SK-N-SH (cell line): ENCODE measurements around the gene PICALM.

Experiments used
- RXRA ChIP-seq: IDR thresholded peaks from 2 replicates; pipeline ENCODE4 v1.4.0; 2012; ENCODE audit warnings: low read depth, mild to moderate bottlenecking, borderline replicate concordance
- TF ChIP-seq, protein P1 (sequence below): fragments of 200-600 bp; sonication (generic); IDR thresholded peaks from 2 replicates; pipeline ENCODE4 v1.6.1; 2017; ENCODE audit warnings: antibody characterized with exemption, mild to moderate bottlenecking, moderate library complexity
- TF ChIP-seq, protein P2 (sequence below): IDR thresholded peaks from 2 replicates; pipeline ENCODE4 v1.4.0; 2012; ENCODE audit warnings: low read depth, borderline replicate concordance

DNA sequence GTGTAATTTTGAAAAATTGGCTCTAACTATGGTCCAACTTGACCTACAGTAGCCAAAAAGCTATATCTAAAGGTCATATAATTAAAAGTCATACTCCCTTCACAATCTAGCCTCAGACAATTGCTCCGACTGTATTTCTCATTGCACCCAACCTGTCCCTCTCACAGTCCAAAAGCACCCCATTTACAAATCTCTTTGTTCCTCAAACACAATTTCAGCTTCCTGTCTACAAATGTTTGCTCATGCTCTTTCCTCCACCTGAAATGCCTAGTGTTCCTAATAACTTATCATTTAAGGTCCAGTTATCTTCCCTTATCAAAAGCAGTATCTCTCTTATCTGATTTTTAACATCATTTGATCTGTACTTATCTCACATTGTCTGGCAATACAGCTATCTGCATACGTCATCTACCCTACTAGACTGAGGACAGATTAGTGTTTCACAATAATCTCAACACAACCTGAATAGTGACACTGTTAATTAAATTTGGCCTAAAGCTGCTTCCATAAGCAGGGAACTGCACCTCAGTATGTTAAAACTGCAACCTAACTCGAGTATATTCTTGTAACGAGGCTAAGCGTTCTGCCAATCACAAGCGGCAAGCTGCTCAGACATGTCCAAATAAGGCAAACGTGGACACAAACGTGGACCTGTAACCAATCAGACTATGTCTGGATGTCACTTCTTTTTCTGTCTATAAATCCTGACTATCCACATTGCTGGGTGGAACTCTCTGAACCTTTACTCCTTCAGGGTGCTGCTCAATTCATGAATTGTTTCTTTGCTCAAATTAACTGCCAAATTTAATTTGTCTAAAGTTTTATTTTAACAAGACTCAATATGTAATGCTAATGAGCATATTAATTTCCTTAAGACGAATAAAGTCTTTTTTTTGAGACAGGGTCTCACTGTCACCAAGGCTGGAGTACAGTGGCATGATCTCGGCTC, 15.9 kb downstream of the PICALM start:
- TF ChIP-seq, protein P1, sequence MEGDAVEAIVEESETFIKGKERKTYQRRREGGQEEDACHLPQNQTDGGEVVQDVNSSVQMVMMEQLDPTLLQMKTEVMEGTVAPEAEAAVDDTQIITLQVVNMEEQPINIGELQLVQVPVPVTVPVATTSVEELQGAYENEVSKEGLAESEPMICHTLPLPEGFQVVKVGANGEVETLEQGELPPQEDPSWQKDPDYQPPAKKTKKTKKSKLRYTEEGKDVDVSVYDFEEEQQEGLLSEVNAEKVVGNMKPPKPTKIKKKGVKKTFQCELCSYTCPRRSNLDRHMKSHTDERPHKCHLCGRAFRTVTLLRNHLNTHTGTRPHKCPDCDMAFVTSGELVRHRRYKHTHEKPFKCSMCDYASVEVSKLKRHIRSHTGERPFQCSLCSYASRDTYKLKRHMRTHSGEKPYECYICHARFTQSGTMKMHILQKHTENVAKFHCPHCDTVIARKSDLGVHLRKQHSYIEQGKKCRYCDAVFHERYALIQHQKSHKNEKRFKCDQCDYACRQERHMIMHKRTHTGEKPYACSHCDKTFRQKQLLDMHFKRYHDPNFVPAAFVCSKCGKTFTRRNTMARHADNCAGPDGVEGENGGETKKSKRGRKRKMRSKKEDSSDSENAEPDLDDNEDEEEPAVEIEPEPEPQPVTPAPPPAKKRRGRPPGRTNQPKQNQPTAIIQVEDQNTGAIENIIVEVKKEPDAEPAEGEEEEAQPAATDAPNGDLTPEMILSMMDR = no peak
- TF ChIP-seq, protein P2, sequence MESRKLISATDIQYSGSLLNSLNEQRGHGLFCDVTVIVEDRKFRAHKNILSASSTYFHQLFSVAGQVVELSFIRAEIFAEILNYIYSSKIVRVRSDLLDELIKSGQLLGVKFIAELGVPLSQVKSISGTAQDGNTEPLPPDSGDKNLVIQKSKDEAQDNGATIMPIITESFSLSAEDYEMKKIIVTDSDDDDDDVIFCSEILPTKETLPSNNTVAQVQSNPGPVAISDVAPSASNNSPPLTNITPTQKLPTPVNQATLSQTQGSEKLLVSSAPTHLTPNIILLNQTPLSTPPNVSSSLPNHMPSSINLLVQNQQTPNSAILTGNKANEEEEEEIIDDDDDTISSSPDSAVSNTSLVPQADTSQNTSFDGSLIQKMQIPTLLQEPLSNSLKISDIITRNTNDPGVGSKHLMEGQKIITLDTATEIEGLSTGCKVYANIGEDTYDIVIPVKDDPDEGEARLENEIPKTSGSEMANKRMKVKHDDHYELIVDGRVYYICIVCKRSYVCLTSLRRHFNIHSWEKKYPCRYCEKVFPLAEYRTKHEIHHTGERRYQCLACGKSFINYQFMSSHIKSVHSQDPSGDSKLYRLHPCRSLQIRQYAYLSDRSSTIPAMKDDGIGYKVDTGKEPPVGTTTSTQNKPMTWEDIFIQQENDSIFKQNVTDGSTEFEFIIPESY = no peak
- TF ChIP-seq RXRA = no peak
